ENCODE data around the gene SLC5A9. TPM values are rescaled to one million over a fixed set of nuclear protein-coding genes. Genes with fewer than 3 reads are reported as not detected.

Gene SLC5A9
- total RNA-seq, 6 experiments from 2014 or later: not detected

DNA sequence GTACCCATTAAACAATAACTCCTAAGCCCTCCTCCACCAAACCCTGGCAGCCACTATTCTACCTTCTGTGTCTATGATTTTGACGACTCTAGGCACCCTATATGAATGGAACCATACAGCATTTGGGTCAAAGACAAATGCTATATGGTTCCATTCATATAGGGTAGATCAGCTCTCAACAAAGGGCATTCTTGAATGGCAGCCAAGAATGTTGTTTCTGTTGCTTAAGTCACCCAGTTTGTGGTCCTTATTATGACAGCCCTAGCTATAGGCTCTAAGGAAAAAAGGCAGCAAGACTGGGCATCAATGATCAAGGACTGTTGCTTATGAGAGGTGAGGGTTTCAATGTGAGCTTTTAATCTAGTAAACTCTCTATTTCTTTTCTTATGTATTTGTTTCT is 4.7 kb upstream of the SLC5A9 start:
- Mint-ChIP-seq H3K27ac (no peak overlapping the region), H3K9me3 (peaks cover 23% of the 10 kb centered on the region), H3K27me3 (ENCODE audit: insufficient read depth) (no peaks in the 10 kb centered on the region; the same call in none of the 2 replicates), H3K36me3 (ENCODE audit: low read depth) (peaks cover 4% of the 10 kb centered on the region; the same call in 1 of the 2 replicates), H3K4me1 (ENCODE audit: low read depth) (no peaks in the 10 kb centered on the region), H3K4me3 (no peak overlapping the region)
- TF ChIP-seq, protein P1, sequence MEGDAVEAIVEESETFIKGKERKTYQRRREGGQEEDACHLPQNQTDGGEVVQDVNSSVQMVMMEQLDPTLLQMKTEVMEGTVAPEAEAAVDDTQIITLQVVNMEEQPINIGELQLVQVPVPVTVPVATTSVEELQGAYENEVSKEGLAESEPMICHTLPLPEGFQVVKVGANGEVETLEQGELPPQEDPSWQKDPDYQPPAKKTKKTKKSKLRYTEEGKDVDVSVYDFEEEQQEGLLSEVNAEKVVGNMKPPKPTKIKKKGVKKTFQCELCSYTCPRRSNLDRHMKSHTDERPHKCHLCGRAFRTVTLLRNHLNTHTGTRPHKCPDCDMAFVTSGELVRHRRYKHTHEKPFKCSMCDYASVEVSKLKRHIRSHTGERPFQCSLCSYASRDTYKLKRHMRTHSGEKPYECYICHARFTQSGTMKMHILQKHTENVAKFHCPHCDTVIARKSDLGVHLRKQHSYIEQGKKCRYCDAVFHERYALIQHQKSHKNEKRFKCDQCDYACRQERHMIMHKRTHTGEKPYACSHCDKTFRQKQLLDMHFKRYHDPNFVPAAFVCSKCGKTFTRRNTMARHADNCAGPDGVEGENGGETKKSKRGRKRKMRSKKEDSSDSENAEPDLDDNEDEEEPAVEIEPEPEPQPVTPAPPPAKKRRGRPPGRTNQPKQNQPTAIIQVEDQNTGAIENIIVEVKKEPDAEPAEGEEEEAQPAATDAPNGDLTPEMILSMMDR (IDR thresholded peaks at IDR 0.05): no peak
- DNase-seq: no peak

DNA sequence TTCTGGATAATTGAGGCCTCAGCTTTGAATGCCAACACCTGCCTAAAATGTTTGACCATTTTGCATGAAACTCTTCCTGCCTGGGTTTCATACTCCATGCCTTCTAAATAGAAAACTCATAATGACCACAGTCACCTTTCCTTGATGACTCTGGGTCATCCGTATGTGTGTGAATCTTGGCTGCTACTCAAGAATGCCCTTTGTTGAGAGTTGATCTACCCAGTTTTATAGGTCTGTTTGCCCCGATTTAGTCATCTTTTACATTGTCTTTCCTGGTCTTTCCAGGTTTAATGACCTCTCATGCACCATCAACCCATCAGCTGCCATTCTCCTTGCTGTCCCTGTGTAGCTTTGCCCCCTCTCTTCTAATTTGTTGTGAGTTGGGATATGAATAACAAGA is 2.7 kb upstream of the SLC5A9 start:
- H3K9me3 Mint-ChIP-seq: peaks cover 30% of the 10 kb centered on the region
- H3K4me3 Mint-ChIP-seq: no peak overlapping the region
- H3K36me3 Mint-ChIP-seq (ENCODE audit: low read depth): peaks cover 4% of the 10 kb centered on the region; the same call in 1 of the 2 replicates
- no peak for DNase-seq
- no peak overlapping the region for H3K27ac Mint-ChIP-seq
- TF ChIP-seq, protein P1 (IDR thresholded peaks at IDR 0.05): no peak
- H3K27me3 Mint-ChIP-seq (ENCODE audit: insufficient read depth): no peaks in the 10 kb centered on the region; the same call in 1 of the 2 replicates
- no peaks in the 10 kb centered on the region for H3K4me1 Mint-ChIP-seq (ENCODE audit: low read depth)

GRCh38 chr1:48221122-48221521 is 1.4 kb upstream of the SLC5A9 start:
- TF ChIP-seq, protein P1 (IDR thresholded peaks at IDR 0.05): no peak
- no peak overlapping the region for H3K27ac Mint-ChIP-seq
- peaks cover 4% of the 10 kb centered on the region; the same call in 1 of the 2 replicates for H3K36me3 Mint-ChIP-seq (ENCODE audit: low read depth)
- DNase-seq: no peak
- H3K4me3 Mint-ChIP-seq: no peak overlapping the region
- H3K9me3 Mint-ChIP-seq: peaks cover 39% of the 10 kb centered on the region
- H3K4me1 Mint-ChIP-seq (ENCODE audit: low read depth): no peaks in the 10 kb centered on the region
- H3K27me3 Mint-ChIP-seq (ENCODE audit: insufficient read depth): no peaks in the 10 kb centered on the region; the same call in 1 of the 2 replicates

GRCh38 chr1:48221657-48222056 is 859 bp upstream of the SLC5A9 start:
- Mint-ChIP-seq H3K36me3 (ENCODE audit: low read depth) (peaks cover 4% of the 10 kb centered on the region; the same call in 1 of the 2 replicates), H3K4me1 (ENCODE audit: low read depth) (no peaks in the 10 kb centered on the region), H3K27ac (no peak overlapping the region), H3K9me3 (peaks cover 39% of the 10 kb centered on the region), H3K4me3 (no peak overlapping the region), H3K27me3 (ENCODE audit: insufficient read depth) (no peaks in the 10 kb centered on the region; the same call in 1 of the 2 replicates)
- TF ChIP-seq, protein P1 (IDR thresholded peaks at IDR 0.05): no peak
- no peak for DNase-seq

GRCh38 chr1:48223366-48224240 is 1.1 kb downstream of the SLC5A9 start:
- H3K9me3 Mint-ChIP-seq: peaks cover 32% of the 10 kb centered on the region
- H3K36me3 Mint-ChIP-seq (ENCODE audit: low read depth): peaks cover 4% of the 10 kb centered on the region; the same call in 1 of the 2 replicates
- DNase-seq: no peak
- TF ChIP-seq, protein P1 (IDR thresholded peaks at IDR 0.05): no peak
- no peak overlapping the region for H3K27ac Mint-ChIP-seq
- no peaks in the 10 kb centered on the region; the same call in 1 of the 2 replicates for H3K27me3 Mint-ChIP-seq (ENCODE audit: insufficient read depth)
- H3K4me1 Mint-ChIP-seq (ENCODE audit: low read depth): no peaks in the 10 kb centered on the region
- H3K4me3 Mint-ChIP-seq: no peak overlapping the region
